DND-41 (cell line): Measurements from ENCODE around the gene SHCBP1.
A peak's percentile ranks its signal among the peaks of the same experiment; 100 is the strongest.

Experiments
- ATAC-seq: fragments of 200-7000 bp; cut with Tn5 transposase; 3 replicates; pipeline ENCODE4 v1.9.1; 2021; ENCODE audit warnings: low read depth; ENCODE audit not compliant: insufficient read depth
- DNase-seq: peaks from one replicate; pipeline ENCODE4 v3.0.0-alpha.2; 2020
- H2AFZ ChIP-seq: 2 replicates; pipeline ENCODE4 v1.6.0; 2012; ENCODE audit warnings: low read depth, low read length
- H3K27ac ChIP-seq: 2 replicates; pipeline ENCODE4 v1.5.1; 2012; ENCODE audit warnings: low read length, inconsistent platforms
- H3K27me3 ChIP-seq: fragments of 200-600 bp; sonication (generic); 2 replicates; pipeline ENCODE4 v1.6.0; 2012; ENCODE audit warnings: low read length, mild to moderate bottlenecking, inconsistent platforms; ENCODE audit not compliant: insufficient read depth, poor library complexity
- H3K36me3 ChIP-seq: 2 replicates; pipeline ENCODE4 v1.5.1; 2012; ENCODE audit warnings: low read length, inconsistent platforms; ENCODE audit not compliant: insufficient read depth
- H3K4me1 ChIP-seq: 2 replicates; pipeline ENCODE4 v1.5.1; 2012; ENCODE audit warnings: mild to moderate bottlenecking, low read length; ENCODE audit not compliant: insufficient read depth
- H3K4me2 ChIP-seq: 2 replicates; pipeline ENCODE4 v1.6.0; 2012; ENCODE audit warnings: mild to moderate bottlenecking, moderate library complexity, low read length, inconsistent platforms; ENCODE audit not compliant: insufficient read depth
- H3K4me3 ChIP-seq, 2 experiments: fragments of 200-600 bp in 1 of 2; shearing (Covaris generic) in 1 of 2; 2 replicates each; pipeline ENCODE4 v1.5.1; 2012 to 2016; ENCODE audit warnings: inconsistent platforms in 2 of 2, low read length in 2 of 2, mild to moderate bottlenecking in 2 of 2, low read depth in 1 of 2, moderate library complexity in 1 of 2
- H3K79me2 ChIP-seq: 2 replicates; pipeline ENCODE4 v1.6.0; 2012; ENCODE audit warnings: low read length, inconsistent platforms; ENCODE audit not compliant: insufficient read depth
- H3K9ac ChIP-seq: 2 replicates; pipeline ENCODE4 v1.6.0; 2012; ENCODE audit warnings: low read depth, mild to moderate bottlenecking, inconsistent platforms, low read length, moderate library complexity
- H3K9me3 ChIP-seq: 2 replicates; pipeline ENCODE4 v1.5.1; 2012; ENCODE audit warnings: low read length, moderate library complexity, mild to moderate bottlenecking, inconsistent platforms; ENCODE audit not compliant: insufficient read depth, severe bottlenecking
- H4K20me1 ChIP-seq: 2 replicates; pipeline ENCODE4 v1.6.0; 2012; ENCODE audit warnings: low read length; ENCODE audit not compliant: insufficient read depth
- EZH2 ChIP-seq: IDR thresholded peaks from 3 replicates; pipeline ENCODE4 v1.6.1; 2012; ENCODE audit warnings: borderline replicate concordance, low read depth, mild to moderate bottlenecking, moderate library complexity, low read length, inconsistent platforms; ENCODE audit not compliant: severe bottlenecking
- TF ChIP-seq, protein P1 (sequence below): IDR thresholded peaks from 2 replicates; pipeline ENCODE4 v1.5.1; 2012; ENCODE audit warnings: borderline replicate concordance, low read length, moderate library complexity, mild to moderate bottlenecking; ENCODE audit not compliant: poor library complexity, severe bottlenecking; ENCODE audit errors: extremely low read depth

The SHCBP1 gene

DNA sequence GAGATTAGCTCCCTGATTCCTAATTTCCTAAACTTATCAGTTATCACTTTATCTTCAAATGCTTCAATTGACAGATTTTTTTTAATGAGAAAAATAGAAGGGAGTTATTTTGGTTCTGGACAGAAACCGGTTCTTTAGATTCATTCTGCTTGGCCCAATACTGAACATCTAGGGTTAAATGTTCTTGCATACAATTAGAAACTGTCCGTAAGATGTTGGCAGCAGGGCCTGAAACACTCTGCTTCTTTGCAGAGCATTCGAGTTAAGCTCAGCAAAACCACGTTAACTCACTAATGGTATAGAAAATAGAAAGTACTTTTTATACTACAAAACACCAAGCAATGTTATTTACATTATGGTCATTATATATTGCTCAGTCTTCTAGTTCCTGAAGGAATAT is 7.2 kb downstream of the SHCBP1 start:
- ATAC-seq (no peak), DNase-seq (no peak)
- Histone ChIP-seq H3K36me3 (peaks cover 91% of the 10 kb centered on the region), H3K27ac (no peak overlapping the region), H3K9me3 (no peaks in the 10 kb centered on the region), H3K4me2 (no peak overlapping the region), H2AFZ (no peak overlapping the region), H3K79me2 (peaks cover 59% of the 10 kb centered on the region), H3K4me1 (peaks cover 6% of the 10 kb centered on the region; the same call in 1 of the 2 replicates), H3K4me3 (no peak overlapping the region), H3K9ac (no peak overlapping the region), H3K27me3 (no peaks in the 10 kb centered on the region), H4K20me1 (peaks cover 6% of the 10 kb centered on the region)
- no peak for TF ChIP-seq EZH2
- TF ChIP-seq, protein P1, sequence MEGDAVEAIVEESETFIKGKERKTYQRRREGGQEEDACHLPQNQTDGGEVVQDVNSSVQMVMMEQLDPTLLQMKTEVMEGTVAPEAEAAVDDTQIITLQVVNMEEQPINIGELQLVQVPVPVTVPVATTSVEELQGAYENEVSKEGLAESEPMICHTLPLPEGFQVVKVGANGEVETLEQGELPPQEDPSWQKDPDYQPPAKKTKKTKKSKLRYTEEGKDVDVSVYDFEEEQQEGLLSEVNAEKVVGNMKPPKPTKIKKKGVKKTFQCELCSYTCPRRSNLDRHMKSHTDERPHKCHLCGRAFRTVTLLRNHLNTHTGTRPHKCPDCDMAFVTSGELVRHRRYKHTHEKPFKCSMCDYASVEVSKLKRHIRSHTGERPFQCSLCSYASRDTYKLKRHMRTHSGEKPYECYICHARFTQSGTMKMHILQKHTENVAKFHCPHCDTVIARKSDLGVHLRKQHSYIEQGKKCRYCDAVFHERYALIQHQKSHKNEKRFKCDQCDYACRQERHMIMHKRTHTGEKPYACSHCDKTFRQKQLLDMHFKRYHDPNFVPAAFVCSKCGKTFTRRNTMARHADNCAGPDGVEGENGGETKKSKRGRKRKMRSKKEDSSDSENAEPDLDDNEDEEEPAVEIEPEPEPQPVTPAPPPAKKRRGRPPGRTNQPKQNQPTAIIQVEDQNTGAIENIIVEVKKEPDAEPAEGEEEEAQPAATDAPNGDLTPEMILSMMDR, result no peak

DNA sequence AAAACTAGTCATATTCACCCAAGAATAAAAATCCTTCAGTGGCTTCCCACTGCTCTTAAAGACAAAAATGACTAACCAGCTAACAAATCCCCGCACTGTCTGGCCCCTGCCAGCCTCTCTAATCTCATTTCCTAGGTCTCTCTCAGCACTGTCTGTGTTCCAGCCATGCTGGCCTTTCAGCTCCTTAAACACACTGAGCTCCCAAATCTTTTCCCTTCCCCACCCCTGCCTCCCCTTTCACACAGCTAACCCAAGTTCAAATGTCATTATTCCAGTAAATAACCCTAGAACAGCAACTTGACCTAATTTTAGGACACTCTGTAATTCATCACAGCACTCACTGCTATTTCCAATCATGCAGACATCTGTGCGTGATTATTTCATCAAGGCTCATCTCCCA is 7.8 kb downstream of the SHCBP1 start:
- H3K4me3 ChIP-seq, result no peak overlapping the region
- TF ChIP-seq EZH2, result no peak
- TF ChIP-seq, protein P1, result no peak
- H3K36me3 ChIP-seq, result peaks cover 88% of the 10 kb centered on the region
- no peak overlapping the region for H2AFZ ChIP-seq
- no peak overlapping the region for H3K4me2 ChIP-seq
- peaks cover 53% of the 10 kb centered on the region for H3K79me2 ChIP-seq
- H3K4me1 ChIP-seq, result no peaks in the 10 kb centered on the region
- no peaks in the 10 kb centered on the region for H3K27me3 ChIP-seq
- DNase-seq, result no peak
- no peaks in the 10 kb centered on the region for H3K9me3 ChIP-seq
- peaks cover 4% of the 10 kb centered on the region for H4K20me1 ChIP-seq
- no peak overlapping the region for H3K9ac ChIP-seq
- ATAC-seq, result no peak
- no peak overlapping the region for H3K27ac ChIP-seq

DNA sequence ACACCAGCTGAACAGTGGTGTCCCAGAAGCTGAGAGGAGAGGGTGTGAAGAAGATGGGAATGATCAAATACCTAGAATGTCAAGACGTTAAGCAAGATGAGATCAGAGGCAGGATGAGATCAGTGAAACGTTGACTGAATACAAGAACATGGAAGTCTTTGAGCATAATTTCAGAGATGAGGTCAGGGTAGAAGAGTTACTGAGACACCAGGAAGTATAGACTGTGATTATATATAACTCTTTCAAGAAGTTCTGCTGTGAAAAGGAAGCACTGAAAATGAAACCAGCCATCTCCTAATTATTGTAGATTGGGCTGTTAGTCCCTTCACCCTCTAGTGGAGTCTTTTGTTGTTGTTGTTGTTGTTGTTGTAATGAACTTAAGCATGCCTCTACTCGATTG is 9.1 kb downstream of the SHCBP1 start:
- H3K4me1 ChIP-seq, result no peaks in the 10 kb centered on the region
- H4K20me1 ChIP-seq, result peaks cover 4% of the 10 kb centered on the region
- no peak overlapping the region for H3K27ac ChIP-seq
- TF ChIP-seq EZH2, result no peak
- TF ChIP-seq, protein P1, result no peak
- ATAC-seq (no peak), DNase-seq (no peak)
- H3K4me2 ChIP-seq, result no peak overlapping the region
- peaks cover 45% of the 10 kb centered on the region for H3K79me2 ChIP-seq
- no peak overlapping the region for H2AFZ ChIP-seq
- H3K27me3 ChIP-seq, result no peaks in the 10 kb centered on the region
- H3K9ac ChIP-seq, result no peak overlapping the region
- peaks cover 89% of the 10 kb centered on the region for H3K36me3 ChIP-seq
- H3K4me3 ChIP-seq, result no peak overlapping the region
- H3K9me3 ChIP-seq, result no peaks in the 10 kb centered on the region

DNA sequence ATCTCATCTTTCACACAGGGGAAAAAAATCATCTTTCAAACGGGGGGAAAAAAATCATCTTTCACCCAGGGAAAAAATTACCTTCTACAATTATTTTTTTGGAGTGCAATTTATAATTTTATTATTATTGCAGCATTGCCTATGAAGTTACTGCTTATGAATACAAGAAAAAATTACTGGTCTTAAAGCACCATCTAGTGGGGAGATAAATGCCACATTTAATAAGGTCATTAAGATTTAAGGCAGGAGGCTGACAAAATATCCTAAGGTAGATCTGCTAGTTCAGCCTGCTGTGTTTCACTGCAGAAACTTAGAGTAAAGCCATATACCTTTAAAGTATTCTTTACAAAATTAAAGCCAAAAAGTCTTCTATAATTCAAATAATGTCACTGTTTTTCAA is 13.7 kb downstream of the SHCBP1 start:
- DNase-seq, result no peak
- H3K36me3 ChIP-seq, result peaks cover 88% of the 10 kb centered on the region
- H3K9ac ChIP-seq, result no peak overlapping the region

More for the DNA sequence above, 13.7 kb downstream of the SHCBP1 start:
- TF ChIP-seq, protein P1, result peak; percentile 55
- no peak for TF ChIP-seq EZH2
- Histone ChIP-seq H3K79me2 (peaks cover 17% of the 10 kb centered on the region), H3K27ac (no peak overlapping the region), H3K4me2 (no peak overlapping the region), H3K9me3 (no peaks in the 10 kb centered on the region), H3K4me3 (no peak overlapping the region), H4K20me1 (no peaks in the 10 kb centered on the region), H3K27me3 (no peaks in the 10 kb centered on the region), H2AFZ (no peak overlapping the region), H3K4me1 (no peaks in the 10 kb centered on the region)
- 0 out of 3 replicates have a peak, but pooled peaks have one; percentile 54 for ATAC-seq
